ENCODE data around the gene PARM1. TPM values are rescaled to one million over a fixed set of nuclear protein-coding genes. Genes with fewer than 3 reads are reported as not detected.

Gene PARM1
- total RNA-seq, 1 donor from 2014 or later: 116 TPM

- H3K27me3 ChIP-seq: no peaks in the 10 kb centered on the region
- no peaks in the 10 kb centered on the region for H3K4me1 ChIP-seq
- peaks cover 0 to 15% of the 10 kb centered on the region in 2 donors for H3K36me3 ChIP-seq
- H3K27ac ChIP-seq: no peak overlapping the region
- no peak for DNase-seq (ENCODE audit: low spot score in 2 of 2)
- no peak overlapping the region for H3K4me3 ChIP-seq
- intact Hi-C loops (cut with DNase I): no loop called here
- TF ChIP-seq CTCF (IDR thresholded peaks at IDR 0.05): no peak
- H3K9me3 ChIP-seq: no peaks in the 10 kb centered on the region
These were observed 115.4 kb downstream of the PARM1 start for GRCh38 chr4:75048208-75048879.

DNA sequence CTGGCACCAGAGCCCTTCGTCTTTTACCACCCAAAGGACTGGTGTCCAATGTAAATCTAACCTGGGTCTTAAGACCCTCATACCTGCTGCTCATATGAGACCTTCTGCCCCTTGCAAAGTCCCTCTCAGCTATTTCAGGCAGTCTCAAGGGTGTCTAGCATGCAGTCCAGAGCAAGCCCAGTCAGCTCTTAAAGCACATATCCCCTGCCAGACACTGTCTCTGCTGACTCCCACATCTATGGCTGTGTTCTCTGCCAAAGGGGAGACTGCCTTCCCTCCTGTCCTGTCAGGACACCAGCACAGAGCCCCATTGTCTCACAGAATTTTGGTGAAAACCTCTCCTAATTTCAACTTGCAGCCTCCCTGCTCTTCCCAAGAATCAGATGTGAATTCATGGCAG lies 118.5 kb downstream of the PARM1 start:
- no peaks in the 10 kb centered on the region for H3K4me1 ChIP-seq
- no peak overlapping the region for H3K27ac ChIP-seq
- no peak overlapping the region for H3K4me3 ChIP-seq
- TF ChIP-seq CTCF (IDR thresholded peaks at IDR 0.05): no peak
- intact Hi-C loops (cut with DNase I): no loop called here
- no peak for DNase-seq (ENCODE audit: low spot score in 2 of 2)
- peaks cover 0 to 11% of the 10 kb centered on the region in 2 donors for H3K36me3 ChIP-seq
- H3K27me3 ChIP-seq: no peaks in the 10 kb centered on the region
- H3K9me3 ChIP-seq: no peaks in the 10 kb centered on the region

- TF ChIP-seq CTCF (IDR thresholded peaks at IDR 0.05): no peak
- no peaks in the 10 kb centered on the region for H3K4me1 ChIP-seq
- H3K27ac ChIP-seq: no peak overlapping the region
- H3K9me3 ChIP-seq: no peaks in the 10 kb centered on the region
- H3K4me3 ChIP-seq: no peak overlapping the region
- intact Hi-C loops (cut with DNase I): no loop called here
- no peaks in the 10 kb centered on the region for H3K36me3 ChIP-seq
- no peaks in the 10 kb centered on the region for H3K27me3 ChIP-seq
- DNase-seq (ENCODE audit: low spot score in 2 of 2): no peak
These were observed 120.4 kb downstream of the PARM1 start for GRCh38 chr4:75053352-75053751.

DNA sequence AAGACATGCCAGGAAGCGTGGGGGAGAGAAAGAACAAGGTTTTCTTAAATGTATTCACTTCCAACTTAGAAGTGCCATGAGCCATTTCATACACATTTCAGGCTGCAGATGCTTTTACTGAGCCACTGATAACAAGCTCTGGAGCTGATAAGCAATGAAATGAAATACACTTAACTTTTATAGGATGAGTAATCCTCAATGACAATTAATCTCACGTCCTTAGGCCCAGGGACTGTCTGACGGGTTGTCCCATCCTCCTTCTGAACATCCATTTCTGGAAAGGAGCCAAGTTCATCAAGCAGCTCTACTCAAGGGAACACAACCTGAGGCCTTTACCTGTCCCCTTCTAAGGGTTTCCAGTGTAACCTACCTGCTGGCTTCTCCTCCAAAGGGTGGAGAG lies 121.2 kb downstream of the PARM1 start:
- intact Hi-C loops (cut with DNase I): no loop called here
- TF ChIP-seq CTCF (IDR thresholded peaks at IDR 0.05): no peak

DNA sequence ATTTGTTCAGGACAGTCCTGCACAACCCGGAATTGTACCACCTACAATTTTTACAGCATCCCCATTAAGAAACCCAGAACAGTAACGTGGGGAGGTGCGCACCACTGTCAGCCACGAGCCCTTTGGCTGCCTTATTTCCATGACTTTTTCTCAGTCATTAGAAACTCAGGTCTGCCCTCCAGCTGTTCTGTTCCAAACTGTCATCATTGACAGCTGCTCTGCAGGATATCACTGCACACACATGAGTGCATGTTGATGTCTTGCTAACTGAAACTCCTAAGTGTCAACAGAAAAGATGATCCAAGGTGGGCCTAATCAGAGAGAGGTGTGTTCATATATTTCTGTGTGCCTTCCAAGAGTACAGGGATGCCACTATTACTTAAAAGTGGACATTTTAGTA lies 123.4 kb downstream of the PARM1 start:
- intact Hi-C loops (cut with DNase I): no loop called here
- no peak for DNase-seq (ENCODE audit: low spot score in 2 of 2)

More for the DNA sequence above, 121.2 kb downstream of the PARM1 start:
- no peak overlapping the region for H3K4me3 ChIP-seq
- H3K27ac ChIP-seq: no peak overlapping the region
- H3K27me3 ChIP-seq: no peaks in the 10 kb centered on the region
- H3K4me1 ChIP-seq: no peaks in the 10 kb centered on the region
- no peaks in the 10 kb centered on the region for H3K9me3 ChIP-seq
- DNase-seq (ENCODE audit: low spot score in 2 of 2): no peak
- H3K36me3 ChIP-seq: no peaks in the 10 kb centered on the region

More for the DNA sequence above, 123.4 kb downstream of the PARM1 start:
- Histone ChIP-seq H3K27ac (no peak overlapping the region), H3K27me3 (no peaks in the 10 kb centered on the region), H3K36me3 (no peaks in the 10 kb centered on the region), H3K4me1 (no peaks in the 10 kb centered on the region), H3K9me3 (no peaks in the 10 kb centered on the region), H3K4me3 (no peak overlapping the region)
- no peak for TF ChIP-seq CTCF (IDR thresholded peaks at IDR 0.05)
